Mesenteric fat pad (tissue), 1 donor: ENCODE results near the gene CEACAM21. TPM values are rescaled to one million over a fixed set of nuclear protein-coding genes. Genes with fewer than 3 reads are reported as not detected.

Experiments
- DNase-seq: peaks from one replicate; pipeline ENCODE4 v3.0.0-alpha.2; 2020; ENCODE audit warnings: low spot score
- long read RNA-seq: library from polyadenylated mRNA; unstranded; transcript quantifications from one replicate; pipeline ENCODE4 v2.0.0, GENCODE V29; 2020
- total RNA-seq: library from RNA; stranded (reverse); fragmentation: NEBNext Ultra II Directional; extraction: Animal tissue kit (Norgen Biotek cat#: 25700); gene quantifications from one replicate; pipeline ENCODE4 v1.2.1, GENCODE V29; 2021
- donor health status: DM: yes; HTN: yes; CAD: no.

Gene CEACAM21
- total RNA-seq = 2.1 TPM
- long read RNA-seq, partial matches to known transcripts = 4 of 6 reads
- long read RNA-seq, other reads (novel, unspliced or antisense) = 2 of 6 reads

- no peak for DNase-seq
Observed at GRCh38 chr19:41575998-41576397, at the start of gene CEACAM21. Gene CEACAM21, plus strand, starts transcription at chr19:41576166. Its CDS starts 109 bp downstream, at chr19:41576275.

GRCh38 chr19:41527089-41527488 lies 48.9 kb upstream of the CEACAM21 start:
- DNase-seq = no peak

- no peak for DNase-seq
Observed at GRCh38 chr19:41528106-41528505, 47.9 kb upstream of the CEACAM21 start.

DNA sequence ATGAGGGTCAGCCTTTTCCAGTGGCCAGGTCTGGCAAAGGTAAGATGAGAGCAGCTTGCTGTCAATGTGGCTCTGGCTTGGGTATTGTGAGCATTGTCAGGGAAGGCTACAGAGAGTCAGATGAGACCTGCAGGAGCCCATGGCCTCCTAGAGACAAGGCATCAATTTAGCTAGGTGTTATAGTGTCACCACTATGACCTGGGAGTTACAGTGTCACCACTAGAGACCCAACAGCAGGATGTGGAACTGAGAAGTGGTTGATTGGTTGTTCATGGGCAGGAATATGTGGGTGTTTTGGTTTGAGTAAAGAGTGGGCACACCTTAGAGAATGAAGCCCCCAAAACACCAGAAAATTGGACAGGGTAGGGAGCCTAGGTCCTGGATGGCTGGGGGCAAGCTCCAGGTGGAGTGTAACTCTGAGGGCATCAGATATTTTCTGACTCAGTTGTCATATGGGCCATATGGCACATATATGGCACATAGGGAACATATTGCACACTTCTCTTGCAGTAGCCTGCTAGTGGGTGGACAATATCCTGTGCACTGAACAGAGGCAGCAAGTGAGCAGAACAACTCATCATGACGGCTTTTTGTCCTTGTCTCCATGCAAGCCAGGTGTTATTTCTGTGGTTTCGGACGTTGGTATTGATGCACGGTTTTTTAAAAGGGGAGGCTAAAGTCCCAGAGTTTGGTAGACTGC lies 46.3 kb upstream of the CEACAM21 start:
- DNase-seq = no peak

DNA sequence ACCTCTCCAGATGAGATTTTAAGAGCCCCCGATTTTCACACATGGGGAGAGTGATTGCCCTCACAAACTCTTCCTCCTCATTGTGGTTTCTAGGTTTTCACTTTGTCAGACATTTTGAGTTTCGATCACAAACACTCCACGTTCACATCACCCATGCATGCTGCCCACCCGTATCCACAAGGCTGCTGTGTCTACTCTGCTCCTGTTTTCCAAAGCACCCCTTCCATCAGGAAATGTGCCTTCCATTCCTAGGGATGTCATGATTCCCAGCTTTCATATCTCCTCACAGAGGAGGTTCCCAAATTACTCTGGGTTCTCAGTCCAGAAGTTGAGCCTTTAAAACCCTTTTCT lies 45.8 kb upstream of the CEACAM21 start:
- DNase-seq = no peak

DNA sequence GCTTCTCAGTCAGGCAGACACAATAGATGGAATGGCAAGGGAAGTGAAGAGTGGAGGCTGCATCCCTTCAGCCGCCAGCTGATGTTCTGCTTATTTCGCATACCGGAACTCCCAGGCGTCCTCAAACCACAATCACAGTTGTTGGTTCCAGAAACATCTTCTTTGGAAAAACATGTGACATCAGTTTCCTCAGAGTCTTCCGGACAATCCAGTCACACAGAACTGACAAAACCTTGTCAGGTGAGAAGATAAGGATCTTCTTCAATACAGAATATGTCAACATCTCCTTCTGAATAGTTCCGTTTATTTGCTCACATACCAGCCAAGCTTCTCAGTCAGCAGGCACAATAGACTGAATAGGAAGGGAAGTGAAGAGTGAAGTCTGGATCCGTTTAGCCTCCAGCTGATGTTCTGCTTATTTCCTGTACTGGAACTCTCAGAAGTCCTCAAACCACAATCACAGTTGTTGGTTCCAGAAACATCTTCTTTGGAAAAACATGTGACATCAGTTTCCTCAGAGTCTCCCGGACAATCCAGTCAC lies 45.1 kb upstream of the CEACAM21 start:
- no peak for DNase-seq

DNA sequence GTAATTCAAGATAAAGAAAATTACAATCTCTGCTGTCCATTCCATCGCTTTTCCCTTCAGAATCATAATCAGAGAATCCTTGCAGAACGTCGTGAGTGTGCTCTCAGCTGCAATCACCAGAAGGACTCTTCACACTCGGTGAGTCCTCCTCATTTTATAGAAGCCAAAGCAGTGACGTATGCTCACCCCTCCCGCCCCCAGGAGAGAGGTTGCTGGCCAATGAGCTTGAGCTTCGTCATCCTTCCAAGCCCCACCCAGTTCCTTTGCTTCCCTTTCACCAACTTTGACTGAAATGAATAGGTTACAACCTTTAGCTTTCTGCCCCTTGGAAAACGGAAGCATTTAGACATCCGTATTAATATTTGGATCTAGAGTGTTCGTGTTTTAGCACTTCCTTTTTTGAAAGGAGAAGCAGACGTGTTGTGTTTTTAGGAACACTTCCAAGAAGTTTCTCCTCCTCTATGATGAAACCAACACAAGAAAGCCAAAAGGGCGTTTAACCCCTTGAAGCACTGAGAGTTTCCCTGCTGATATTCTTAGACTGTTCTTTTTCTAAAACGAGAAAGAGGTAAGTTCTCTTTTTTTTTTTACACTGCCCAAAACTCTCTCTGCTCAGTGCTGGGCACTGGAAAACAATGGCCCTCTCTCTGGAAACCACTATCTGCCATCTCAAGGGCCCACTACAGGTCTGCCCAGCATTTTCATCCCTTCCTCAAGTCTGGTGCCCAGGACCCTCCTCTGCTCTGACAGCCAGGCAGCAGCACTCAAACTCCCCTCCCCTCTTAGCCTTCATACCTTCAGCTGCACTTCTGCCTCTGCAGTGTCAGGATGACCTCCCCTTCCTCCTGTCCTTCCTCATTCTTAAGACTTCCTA lies 44.3 kb upstream of the CEACAM21 start:
- no peak for DNase-seq

GRCh38 chr19:41532526-41532925 lies 43.4 kb upstream of the CEACAM21 start:
- no peak for DNase-seq

GRCh38 chr19:41533671-41534215 lies 42.2 kb upstream of the CEACAM21 start:
- no peak for DNase-seq

DNA sequence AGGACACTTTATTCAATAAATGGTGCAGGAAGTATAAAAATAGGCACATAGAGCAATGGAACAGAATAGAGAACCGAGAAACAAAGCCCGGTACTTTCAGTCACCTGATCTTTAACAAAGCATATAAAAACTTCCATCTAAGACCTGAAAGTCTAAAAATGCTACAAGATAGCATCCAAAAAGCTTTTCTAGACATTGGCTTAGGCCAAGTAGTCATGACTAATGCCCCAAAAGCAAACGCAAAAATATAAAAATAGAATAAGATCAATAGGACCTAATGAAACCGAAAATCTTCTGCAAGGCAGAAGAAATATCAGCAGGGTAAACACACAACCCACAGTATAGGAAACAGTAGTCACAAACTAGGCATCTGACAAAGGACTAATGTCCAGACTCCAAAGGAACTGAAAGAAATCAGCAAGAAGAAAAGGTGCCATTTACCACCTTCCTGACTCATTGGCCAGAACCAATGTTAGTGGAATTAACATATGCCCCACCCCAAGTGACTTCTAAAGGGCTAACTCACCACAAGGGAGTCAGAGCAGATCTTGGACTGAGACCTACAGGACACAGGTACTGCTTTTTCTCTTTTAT lies 40.8 kb upstream of the CEACAM21 start:
- DNase-seq = no peak

GRCh38 chr19:41537789-41538188 lies 38.2 kb upstream of the CEACAM21 start:
- no peak for DNase-seq

GRCh38 chr19:41540041-41540695 lies 35.8 kb upstream of the CEACAM21 start:
- DNase-seq = no peak

- DNase-seq = no peak
Observed at GRCh38 chr19:41541990-41542584, 33.9 kb upstream of the CEACAM21 start.

DNA sequence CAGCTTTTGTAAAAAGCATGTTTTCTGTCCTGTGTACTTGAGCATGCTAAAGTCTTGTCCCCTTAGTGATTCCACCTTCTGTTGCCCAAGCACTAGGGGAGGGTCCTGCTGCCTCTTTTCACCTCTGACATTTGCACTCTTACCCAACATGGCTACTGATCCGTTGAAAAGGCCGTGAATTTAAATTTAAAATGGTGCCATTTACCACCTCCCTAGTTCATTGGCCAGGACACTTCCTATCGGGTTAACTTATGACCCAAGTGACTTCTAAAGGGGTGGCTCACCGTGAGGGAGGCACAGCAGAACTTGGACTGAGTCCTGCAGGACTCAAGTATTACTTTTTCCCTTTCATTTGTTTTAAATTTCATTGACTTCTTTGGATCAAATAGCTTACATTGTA lies 33.3 kb upstream of the CEACAM21 start:
- DNase-seq = no peak

- no peak for DNase-seq
Observed at GRCh38 chr19:41543582-41543981, 32.4 kb upstream of the CEACAM21 start.

GRCh38 chr19:41545547-41545946 lies 30.4 kb upstream of the CEACAM21 start:
- DNase-seq = no peak

- no peak for DNase-seq
Observed at GRCh38 chr19:41546386-41546789, 29.6 kb upstream of the CEACAM21 start.

DNA sequence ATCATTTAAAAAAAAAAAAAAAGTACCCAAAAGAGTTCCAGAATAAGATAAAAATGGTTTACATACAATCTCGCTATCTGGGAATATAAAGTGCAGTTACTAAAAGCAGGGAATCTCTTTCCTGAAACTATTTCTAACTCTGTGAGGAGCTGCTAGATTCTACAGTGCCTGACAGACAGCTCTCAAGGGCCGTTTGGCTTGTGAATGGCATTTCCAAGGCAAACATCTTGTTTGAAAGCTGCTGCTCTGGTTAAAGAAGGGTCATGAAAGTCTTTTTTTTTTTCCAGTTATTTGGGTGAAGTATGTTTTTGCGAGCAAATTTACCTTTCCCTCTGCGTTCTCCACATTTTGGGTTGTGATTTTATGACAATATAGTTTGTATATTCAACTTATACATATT lies 29.0 kb upstream of the CEACAM21 start:
- no peak for DNase-seq

DNA sequence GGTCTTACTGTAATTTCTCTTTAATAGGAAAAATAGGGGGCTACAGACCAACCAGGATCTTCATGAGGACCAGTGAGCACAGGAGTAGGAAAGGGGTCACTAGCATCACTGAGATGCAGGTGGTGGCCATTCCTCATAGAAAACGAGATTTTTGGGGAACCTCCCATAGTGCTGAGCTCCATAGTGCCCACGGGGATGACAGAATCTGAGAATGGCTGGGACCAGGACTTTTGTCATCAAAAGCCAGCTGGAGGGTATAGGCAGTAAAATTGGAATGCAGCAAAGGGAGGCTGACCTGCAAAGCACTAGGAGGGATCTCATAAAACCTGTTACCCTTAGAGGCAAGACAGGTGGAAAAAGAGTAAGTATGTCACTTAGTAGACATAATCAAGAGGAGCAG lies 28.4 kb upstream of the CEACAM21 start:
- no peak for DNase-seq

DNA sequence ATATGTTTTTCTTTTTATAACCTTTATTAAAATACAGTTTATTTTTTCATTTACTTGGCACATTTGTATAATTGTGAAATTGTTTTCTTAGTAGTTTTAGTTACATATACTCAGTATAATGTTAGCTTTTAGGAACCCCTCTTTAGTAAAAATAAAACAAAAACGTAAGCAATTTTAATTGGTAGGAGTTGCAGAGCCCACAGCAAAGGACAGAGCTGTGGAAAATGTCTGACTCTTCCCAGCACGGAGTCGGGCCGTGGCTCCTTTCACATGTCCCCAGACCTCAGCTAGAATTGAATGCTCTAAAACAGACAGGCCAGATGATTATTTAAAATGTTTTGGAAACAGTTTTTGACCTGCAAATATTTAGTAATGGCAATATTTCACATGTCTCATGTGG lies 27.9 kb upstream of the CEACAM21 start:
- no peak for DNase-seq
